Activated T-cell treated with anti-CD3 and anti-CD28 coated beads for 4 hours (primary cell): ENCODE results near the gene OOSP4A.

Experiments used
- DNase-seq: peaks from one replicate; pipeline ENCODE4 v3.0.0-alpha.2; 2020

Gene OOSP4A

GRCh38 chr11:59963733-59964132 lies at the start of gene OOSP4A:
OOSP4A (plus strand) TSS chr11:59964033; CDS start chr11:59964033, 0 bp downstream.
- no peak for DNase-seq

GRCh38 chr11:59918480-59918879 lies 45.4 kb upstream of the OOSP4A start:
- DNase-seq = no peak

GRCh38 chr11:59918987-59919589 lies 44.7 kb upstream of the OOSP4A start:
- DNase-seq = no peak

GRCh38 chr11:59923813-59924212 lies 40.0 kb upstream of the OOSP4A start:
- no peak for DNase-seq

GRCh38 chr11:59931688-59932087 lies 32.1 kb upstream of the OOSP4A start:
- DNase-seq = no peak

GRCh38 chr11:59938132-59938531 lies 25.7 kb upstream of the OOSP4A start, which contains the start of gene OOSP1:
OOSP1 (plus strand) TSS chr11:59938432; CDS start chr11:59938455, 23 bp downstream.
- DNase-seq = no peak

GRCh38 chr11:59938718-59939117 lies 25.1 kb upstream of the OOSP4A start:
- DNase-seq = no peak

- DNase-seq = no peak
Measured at GRCh38 chr11:59939482-59939881, 24.4 kb upstream of the OOSP4A start.

GRCh38 chr11:59941091-59941490 lies 22.7 kb upstream of the OOSP4A start:
- DNase-seq = no peak

GRCh38 chr11:59943997-59944714 lies 19.7 kb upstream of the OOSP4A start:
- no peak for DNase-seq

GRCh38 chr11:59944720-59945119 lies 19.1 kb upstream of the OOSP4A start:
- DNase-seq = no peak

GRCh38 chr11:59953463-59954218 lies 10.2 kb upstream of the OOSP4A start:
- no peak for DNase-seq

- no peak for DNase-seq
Measured at GRCh38 chr11:59954219-59954847, 9.5 kb upstream of the OOSP4A start.

GRCh38 chr11:59957094-59957493 lies 6.7 kb upstream of the OOSP4A start:
- no peak for DNase-seq

GRCh38 chr11:59960502-59961381 lies 3.1 kb upstream of the OOSP4A start:
- no peak for DNase-seq

GRCh38 chr11:59962107-59962482 lies 1.7 kb upstream of the OOSP4A start:
- DNase-seq = no peak

GRCh38 chr11:59965424-59965823 lies 1.6 kb downstream of the OOSP4A start:
- DNase-seq = no peak

GRCh38 chr11:59966201-59966600 lies 2.4 kb downstream of the OOSP4A start:
- no peak for DNase-seq

- no peak for DNase-seq
Measured at GRCh38 chr11:59967677-59968394, 4.0 kb downstream of the OOSP4A start.

- DNase-seq = no peak
Measured at GRCh38 chr11:59968395-59968783, 4.6 kb downstream of the OOSP4A start.

GRCh38 chr11:59973097-59973496 lies 9.3 kb downstream of the OOSP4A start:
- no peak for DNase-seq
